Measurements from ENCODE around the gene FAM114A1. TPM values are rescaled to one million over a fixed set of nuclear protein-coding genes. Genes with fewer than 3 reads are reported as not detected.

Gene FAM114A1
- total RNA-seq, 1 donor from 2014 or later, result 159 TPM

GRCh38 chr4:38979081-38979480 is 111.5 kb downstream of the FAM114A1 start:
- no peak for FAIRE-seq
- Mint-ChIP-seq H3K36me3 (ENCODE audit: low read depth, unreplicated experiment) (no peaks in the 10 kb centered on the region), H3K4me1 (ENCODE audit: low read depth, unreplicated experiment) (peaks cover 17% of the 10 kb centered on the region), H3K27ac (ENCODE audit: unreplicated experiment) (no peak overlapping the region), H3K27me3 (ENCODE audit: low read depth, unreplicated experiment) (no peaks in the 10 kb centered on the region), H3K9me3 (ENCODE audit: unreplicated experiment) (no peaks in the 10 kb centered on the region), H3K4me3 (ENCODE audit: unreplicated experiment) (no peak overlapping the region)
- peaks cover 8% of the 10 kb centered on the region for H3K4me1 ChIP-seq (ENCODE audit: insufficient read depth, low read length)
- no peak overlapping the region for H3K4me2 ChIP-seq (ENCODE audit: low read length)
- H3K4me3 ChIP-seq (ENCODE audit: insufficient read depth, low read depth, low read length), result no peak overlapping the region
- TF ChIP-seq CTCF (IDR thresholded peaks at IDR 0.05; ENCODE audit: insufficient read depth, low read depth, low read length) (no peak), EZH2 (IDR thresholded peaks at IDR 0.05; ENCODE audit: insufficient read depth, low read length) (no peak)
- no peak for DNase-seq (ENCODE audit: low read depth)
- H3K27me3 ChIP-seq (ENCODE audit: insufficient read depth, low read length), result no peaks in the 10 kb centered on the region
- no peak overlapping the region for H3K9ac ChIP-seq (ENCODE audit: low read length)
- no peaks in the 10 kb centered on the region for H3K9me3 ChIP-seq (ENCODE audit: insufficient read depth, low read depth, low read length)
- no peak overlapping the region for H3K27ac ChIP-seq (ENCODE audit: low read depth, low read length)
- no peaks in the 10 kb centered on the region for H3K79me2 ChIP-seq (ENCODE audit: insufficient read depth, low read length)
- no peak overlapping the region for H2AFZ ChIP-seq (ENCODE audit: low read depth, low read length)
- H3K36me3 ChIP-seq (ENCODE audit: insufficient read depth, low read length), result no peaks in the 10 kb centered on the region
- H4K20me1 ChIP-seq (ENCODE audit: insufficient read depth, low read length), result no peaks in the 10 kb centered on the region

- DNase-seq (ENCODE audit: low read depth) (no peak), FAIRE-seq (no peak)
- Histone ChIP-seq H3K36me3 (ENCODE audit: insufficient read depth, low read length) (no peaks in the 10 kb centered on the region), H2AFZ (ENCODE audit: low read depth, low read length) (no peak overlapping the region), H3K27me3 (ENCODE audit: insufficient read depth, low read length) (no peaks in the 10 kb centered on the region), H3K4me1 (ENCODE audit: insufficient read depth, low read length) (peaks cover 12% of the 10 kb centered on the region), H3K9me3 (ENCODE audit: insufficient read depth, low read depth, low read length) (no peaks in the 10 kb centered on the region), H3K27ac (ENCODE audit: low read depth, low read length) (no peak overlapping the region), H3K4me2 (ENCODE audit: low read length) (no peak overlapping the region), H3K9ac (ENCODE audit: low read length) (no peak overlapping the region), H3K79me2 (ENCODE audit: insufficient read depth, low read length) (no peaks in the 10 kb centered on the region), H3K4me3 (ENCODE audit: insufficient read depth, low read depth, low read length) (no peak overlapping the region), H4K20me1 (ENCODE audit: insufficient read depth, low read length) (no peaks in the 10 kb centered on the region)
- Mint-ChIP-seq H3K9me3 (ENCODE audit: unreplicated experiment) (no peaks in the 10 kb centered on the region), H3K27ac (ENCODE audit: unreplicated experiment) (no peak overlapping the region), H3K4me1 (ENCODE audit: low read depth, unreplicated experiment) (peaks cover 21% of the 10 kb centered on the region), H3K36me3 (ENCODE audit: low read depth, unreplicated experiment) (no peaks in the 10 kb centered on the region), H3K27me3 (ENCODE audit: low read depth, unreplicated experiment) (no peaks in the 10 kb centered on the region), H3K4me3 (ENCODE audit: unreplicated experiment) (no peak overlapping the region)
- TF ChIP-seq EZH2 (IDR thresholded peaks at IDR 0.05; ENCODE audit: insufficient read depth, low read length) (no peak), CTCF (IDR thresholded peaks at IDR 0.05; ENCODE audit: insufficient read depth, low read depth, low read length) (no peak)
These were observed 112.1 kb downstream of the FAM114A1 start for GRCh38 chr4:38979511-38980230.
